ENCODE data around the gene OAS1. TPM values are rescaled to one million over a fixed set of nuclear protein-coding genes. Genes with fewer than 3 reads are reported as not detected.

The OAS1 gene
- total and polyA plus RNA-seq, 2 donors (not counting 3 experiments of a cell fraction or from before 2014, with no cell fraction given): 5.7 to 6.4 TPM

DNA sequence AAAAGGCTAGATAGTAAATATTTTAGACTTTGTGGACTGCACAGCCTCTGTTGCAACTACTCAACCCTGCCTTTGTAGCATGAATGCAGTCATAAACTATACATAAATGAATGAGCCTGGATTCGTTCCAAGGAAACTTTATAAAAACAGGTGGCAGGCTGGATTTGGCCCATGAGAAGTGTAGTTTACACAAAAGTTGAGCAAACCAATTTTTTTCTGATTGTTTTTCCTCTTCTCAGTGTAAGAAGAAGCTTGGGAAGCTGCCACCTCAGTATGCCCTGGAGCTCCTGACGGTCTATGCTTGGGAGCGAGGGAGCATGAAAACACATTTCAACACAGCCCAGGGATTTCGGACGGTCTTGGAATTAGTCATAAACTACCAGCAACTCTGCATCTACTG lies 9.5 kb downstream of the OAS1 start:
- FAIRE-seq: no peak
- dilution Hi-C loops (cut with MboI; ENCODE audit: extremely low pct_ligation_motif_present, low sequenced_read_pairs) (no loop called here), intact Hi-C loops (cut with micrococcal nuclease) (no loop called here)
- peak; percentile 43 for DNase-seq (ENCODE audit: low read depth, low spot score)
- Histone ChIP-seq H3K36me3 (ENCODE audit: control insufficient read depth in 2 of 2, extremely low read depth in 1 of 2, insufficient read depth in 2 of 2, low read length in 2 of 2) (no peaks in the 10 kb centered on the region), H4K20me1 (replicated peaks; ENCODE audit: control insufficient read depth, extremely low read depth, insufficient read depth, low read length) (no peaks in the 10 kb centered on the region), H3K27me3 (ENCODE audit: control insufficient read depth in 2 of 2, insufficient read depth in 2 of 2, low read length in 2 of 2) (no peaks in the 10 kb centered on the region), H3K79me2 (ENCODE audit: control insufficient read depth, insufficient read depth, low read length) (no peaks in the 10 kb centered on the region), H3K9ac (replicated peaks; ENCODE audit: extremely low read depth, insufficient read depth, low read length) (no peak overlapping the region), H3K27ac (ENCODE audit: insufficient read depth, low read depth, low read length) (no peak overlapping the region), H3K9me3 (replicated peaks; ENCODE audit: control insufficient read depth, insufficient read depth, low read length) (no peaks in the 10 kb centered on the region), H3K4me1 (ENCODE audit: control insufficient read depth, extremely low read depth, insufficient read depth, low read length) (no peaks in the 10 kb centered on the region), H3K9me1 (replicated peaks; ENCODE audit: control insufficient read depth, extremely low read depth, insufficient read depth, low read length) (no peaks in the 10 kb centered on the region), H3K4me3 (replicated peaks in 1 of 3; ENCODE audit: insufficient read depth in 1 of 3, low read depth in 1 of 3, low read length in 3 of 3) (no peak overlapping the region), H2AFZ (ENCODE audit: low read depth, low read length) (no peak overlapping the region), H3K4me2 (ENCODE audit: insufficient read depth, low read length) (no peak overlapping the region)
- ChIA-PET POLR2A (no interaction called here), CTCF (interaction anchor here (1.1 kb wide), 1 partner anchor 9 kb away, joined by 3 read pairs; the partner anchor contains the start of gene OAS1)
- TF ChIP-seq JUN (IDR thresholded peaks at IDR 0.05; ENCODE audit: borderline replicate concordance, insufficient read depth, insufficient read length, low read depth): no peak
- no peak for TF ChIP-seq POLR2AphosphoS5 (IDR thresholded peaks at IDR 0.05; ENCODE audit: insufficient read depth, low read depth, low read length)
- no peak for TF ChIP-seq POLR2A (IDR thresholded peaks at IDR 0.05; ENCODE audit: low read depth, low read length)
- no peak for TF ChIP-seq MYC (IDR thresholded peaks at IDR 0.05; ENCODE audit: low read depth, low read length)
- TF ChIP-seq EZH2 (IDR thresholded peaks at IDR 0.05; ENCODE audit: borderline replicate concordance, low read depth, low read length, severe bottlenecking): no peak
- no peak for TF ChIP-seq FOS (IDR thresholded peaks at IDR 0.05; ENCODE audit: borderline replicate concordance, insufficient read depth, low read length)
- no peak for TF ChIP-seq GATA2 (IDR thresholded peaks at IDR 0.05; ENCODE audit: insufficient read depth, insufficient read length, low read depth, low read length)
- no TSS peak for BruUV-seq (replicated peaks)

DNA sequence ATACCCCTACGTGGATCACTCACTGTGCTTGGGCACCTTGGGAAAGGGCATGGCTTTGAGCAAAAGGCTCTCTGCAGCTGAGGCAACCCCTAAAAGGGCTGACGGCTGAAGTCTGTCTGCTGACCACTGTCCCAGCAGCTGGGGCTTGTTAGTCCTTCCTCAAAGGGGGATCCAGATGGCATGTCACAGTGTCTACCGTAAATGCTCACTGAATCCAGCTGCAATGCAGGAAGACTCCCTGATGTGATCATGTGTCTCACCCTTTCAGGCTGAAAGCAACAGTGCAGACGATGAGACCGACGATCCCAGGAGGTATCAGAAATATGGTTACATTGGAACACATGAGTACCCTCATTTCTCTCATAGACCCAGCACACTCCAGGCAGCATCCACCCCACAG lies 12.4 kb downstream of the OAS1 start:
- CTCF ChIA-PET: interaction anchor here (0.7 to 1.5 kb wide), 2 partner anchors 12 to 74 kb away, joined by 3 read pairs; partner anchors contain the start of gene OAS1
- no TSS peak for BruUV-seq (replicated peaks)
- no peak for FAIRE-seq

More for the DNA sequence above, 12.4 kb downstream of the OAS1 start:
- H3K9me1 ChIP-seq (replicated peaks; ENCODE audit: control insufficient read depth, extremely low read depth, insufficient read depth, low read length): no peaks in the 10 kb centered on the region
- H3K79me2 ChIP-seq (ENCODE audit: control insufficient read depth, insufficient read depth, low read length): no peaks in the 10 kb centered on the region
- TF ChIP-seq, protein P1, sequence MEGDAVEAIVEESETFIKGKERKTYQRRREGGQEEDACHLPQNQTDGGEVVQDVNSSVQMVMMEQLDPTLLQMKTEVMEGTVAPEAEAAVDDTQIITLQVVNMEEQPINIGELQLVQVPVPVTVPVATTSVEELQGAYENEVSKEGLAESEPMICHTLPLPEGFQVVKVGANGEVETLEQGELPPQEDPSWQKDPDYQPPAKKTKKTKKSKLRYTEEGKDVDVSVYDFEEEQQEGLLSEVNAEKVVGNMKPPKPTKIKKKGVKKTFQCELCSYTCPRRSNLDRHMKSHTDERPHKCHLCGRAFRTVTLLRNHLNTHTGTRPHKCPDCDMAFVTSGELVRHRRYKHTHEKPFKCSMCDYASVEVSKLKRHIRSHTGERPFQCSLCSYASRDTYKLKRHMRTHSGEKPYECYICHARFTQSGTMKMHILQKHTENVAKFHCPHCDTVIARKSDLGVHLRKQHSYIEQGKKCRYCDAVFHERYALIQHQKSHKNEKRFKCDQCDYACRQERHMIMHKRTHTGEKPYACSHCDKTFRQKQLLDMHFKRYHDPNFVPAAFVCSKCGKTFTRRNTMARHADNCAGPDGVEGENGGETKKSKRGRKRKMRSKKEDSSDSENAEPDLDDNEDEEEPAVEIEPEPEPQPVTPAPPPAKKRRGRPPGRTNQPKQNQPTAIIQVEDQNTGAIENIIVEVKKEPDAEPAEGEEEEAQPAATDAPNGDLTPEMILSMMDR (IDR thresholded peaks at IDR 0.05; ENCODE audit: extremely low read depth in 1 of 2, insufficient read depth in 1 of 2, low read depth in 1 of 2, low read length in 2 of 2): no peak
- TF ChIP-seq MYC (IDR thresholded peaks at IDR 0.05; ENCODE audit: low read depth, low read length) (no peak), FOS (IDR thresholded peaks at IDR 0.05; ENCODE audit: borderline replicate concordance, insufficient read depth, low read length) (no peak), GATA2 (IDR thresholded peaks at IDR 0.05; ENCODE audit: insufficient read depth, insufficient read length, low read depth, low read length) (no peak), JUN (IDR thresholded peaks at IDR 0.05; ENCODE audit: borderline replicate concordance, insufficient read depth, insufficient read length, low read depth) (no peak), POLR2AphosphoS5 (IDR thresholded peaks at IDR 0.05; ENCODE audit: insufficient read depth, low read depth, low read length) (no peak), POLR2A (IDR thresholded peaks at IDR 0.05; ENCODE audit: low read depth, low read length) (no peak), EZH2 (IDR thresholded peaks at IDR 0.05; ENCODE audit: borderline replicate concordance, low read depth, low read length, severe bottlenecking) (no peak)
- TF ChIP-seq, protein P2, sequence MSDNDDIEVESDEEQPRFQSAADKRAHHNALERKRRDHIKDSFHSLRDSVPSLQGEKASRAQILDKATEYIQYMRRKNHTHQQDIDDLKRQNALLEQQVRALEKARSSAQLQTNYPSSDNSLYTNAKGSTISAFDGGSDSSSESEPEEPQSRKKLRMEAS (IDR thresholded peaks at IDR 0.05; ENCODE audit: insufficient read depth, insufficient read length): no peak
- H2AFZ ChIP-seq (ENCODE audit: low read depth, low read length): no peak overlapping the region
- no peaks in the 10 kb centered on the region for H3K4me1 ChIP-seq (ENCODE audit: control insufficient read depth, extremely low read depth, insufficient read depth, low read length)
- no peaks in the 10 kb centered on the region for H4K20me1 ChIP-seq (replicated peaks; ENCODE audit: control insufficient read depth, extremely low read depth, insufficient read depth, low read length)
- H3K9ac ChIP-seq (replicated peaks; ENCODE audit: extremely low read depth, insufficient read depth, low read length): no peak overlapping the region
- dilution Hi-C loops (cut with MboI; ENCODE audit: extremely low pct_ligation_motif_present, low sequenced_read_pairs): no loop called here
- intact Hi-C loops (cut with micrococcal nuclease): no loop called here
- DNase-seq (ENCODE audit: low read depth, low spot score): no peak
- H3K4me3 ChIP-seq (replicated peaks in 1 of 3; ENCODE audit: insufficient read depth in 1 of 3, low read depth in 1 of 3, low read length in 3 of 3): no peak overlapping the region
- no peaks in the 10 kb centered on the region for H3K36me3 ChIP-seq (ENCODE audit: control insufficient read depth in 2 of 2, extremely low read depth in 1 of 2, insufficient read depth in 2 of 2, low read length in 2 of 2)
- H3K27me3 ChIP-seq (ENCODE audit: control insufficient read depth in 2 of 2, insufficient read depth in 2 of 2, low read length in 2 of 2): no peaks in the 10 kb centered on the region
- POLR2A ChIA-PET: no interaction called here
- no peak overlapping the region for H3K27ac ChIP-seq (ENCODE audit: insufficient read depth, low read depth, low read length)
- H3K4me2 ChIP-seq (ENCODE audit: insufficient read depth, low read length): no peak overlapping the region
- H3K9me3 ChIP-seq (replicated peaks; ENCODE audit: control insufficient read depth, insufficient read depth, low read length): no peaks in the 10 kb centered on the region

Data from endothelial cell of umbilical vein (primary cell).